KBM-7 (cell line): Measurements from ENCODE around the gene GJB4.
"Not testable (repeated sequence)": the region's sequence is repeated elsewhere in the genome, so short reads cannot be mapped to it uniquely, and the experiment has no call there.

Experiments
- DNase-seq: peaks from one replicate; pipeline ENCODE4 v3.0.0-alpha.2; 2015
- in situ Hi-C: fragments of 300-500 bp; cut with MboI; formaldehyde crosslinking; loops from 2 replicates; pipeline ENCODE4 v1.14.3; 2020; ENCODE audit warnings: low sequenced_read_pairs, low pct_unique_long_range_greater_than_20kb, mixed read lengths

GJB4 gene

DNA sequence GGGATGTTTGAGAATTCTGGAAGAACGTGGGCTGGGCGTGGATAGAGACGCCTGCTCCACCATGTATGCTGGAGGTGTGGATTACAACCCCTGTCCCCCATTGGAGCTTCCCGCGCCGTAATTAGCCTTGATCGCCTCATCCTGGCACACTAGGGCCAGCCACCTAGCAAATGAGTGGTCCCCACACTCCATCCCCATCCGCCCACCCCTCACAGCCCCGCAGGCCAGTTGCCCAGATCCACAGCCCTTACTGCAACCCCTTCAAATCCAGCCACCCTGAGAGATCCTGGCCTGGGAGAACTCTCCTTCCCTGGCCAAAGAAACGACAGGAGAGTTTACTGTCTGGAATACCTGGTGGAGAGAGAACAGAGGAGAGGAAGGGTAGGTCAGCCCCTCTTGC, 32.9 kb downstream of the GJB4 start:
- in situ Hi-C loops = no loop called here
- no peak for DNase-seq

GRCh38 chr1:34792868-34793727, 33.6 kb downstream of the GJB4 start, which contains the start of gene GJA4:
GJA4 (plus strand) TSS chr1:34792999; CDS start chr1:34794214, 1,215 bp downstream.
- in situ Hi-C loops = no loop called here

GRCh38 chr1:34794001-34794789, 34.7 kb downstream of the GJB4 start:
- no peak for DNase-seq
- in situ Hi-C loops = no loop called here

More at GRCh38 chr1:34792868-34793727, 33.6 kb downstream of the GJB4 start, which contains the start of gene GJA4:
- DNase-seq = no peak

GRCh38 chr1:34794790-34795180, 35.2 kb downstream of the GJB4 start:
- in situ Hi-C loops = no loop called here
- no peak for DNase-seq

DNA sequence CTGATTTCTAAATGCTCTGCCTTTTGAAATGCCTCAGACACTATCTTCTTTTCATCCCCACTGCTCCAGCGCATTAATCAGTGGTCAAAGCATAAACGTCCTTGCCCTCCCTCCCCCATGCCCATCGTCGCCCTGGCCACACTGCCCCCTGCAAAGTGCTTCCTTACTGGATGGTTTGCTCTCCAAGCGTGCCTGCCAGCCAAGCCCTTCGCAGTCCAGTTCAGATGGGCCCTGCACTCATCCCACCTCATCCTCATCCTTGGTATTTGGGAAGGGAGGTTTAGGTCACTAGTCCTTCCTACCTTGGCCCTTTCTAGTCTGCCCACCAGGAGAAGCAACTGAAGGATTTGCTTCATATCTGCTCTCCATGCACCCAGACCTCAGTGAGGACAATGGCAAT, 36.4 kb downstream of the GJB4 start:
- in situ Hi-C loops = no loop called here
- no peak for DNase-seq

DNA sequence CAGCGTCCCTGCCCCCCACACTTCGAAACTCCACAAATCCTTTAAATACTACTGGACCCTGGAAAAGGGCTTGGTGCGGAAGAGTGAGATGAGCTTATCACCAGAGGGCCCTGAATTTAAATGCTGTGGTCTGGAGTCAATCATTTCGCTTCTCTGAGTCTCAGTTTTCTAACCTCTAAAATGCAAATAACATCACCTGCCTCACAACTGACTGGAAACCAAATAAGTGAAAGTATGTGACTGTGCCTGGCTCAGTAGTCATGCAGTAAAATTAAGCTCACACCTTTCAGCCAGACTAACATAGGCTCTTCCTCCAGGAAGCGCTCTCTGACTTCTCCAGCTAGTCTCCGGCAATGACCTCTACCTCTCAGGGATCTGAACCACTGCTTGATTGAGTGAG, 37.5 kb downstream of the GJB4 start:
- no peak for DNase-seq
- in situ Hi-C loops = no loop called here

- DNase-seq = no peak
- in situ Hi-C loops = no loop called here
Observed at GRCh38 chr1:34800214-34800613, 40.7 kb downstream of the GJB4 start.

DNA sequence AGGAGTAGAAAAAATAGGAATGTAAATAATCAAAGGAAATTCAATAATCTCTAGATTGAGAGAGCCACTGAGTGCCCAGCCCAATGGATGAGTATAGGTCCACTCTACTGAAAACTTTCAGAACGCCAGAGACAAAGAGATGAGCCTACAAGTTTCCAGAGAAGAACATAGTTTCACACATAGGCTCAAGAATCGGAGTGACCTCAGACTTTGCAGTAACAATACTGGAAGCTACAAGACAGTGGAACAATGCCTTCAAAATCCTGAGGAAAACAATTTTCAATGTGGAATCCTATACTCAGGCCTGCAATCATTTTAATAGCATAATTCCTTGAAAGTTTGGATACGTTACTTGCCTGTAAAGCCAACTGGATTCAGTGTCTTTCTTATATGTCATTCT, 44.2 kb downstream of the GJB4 start:
- DNase-seq = no peak
- in situ Hi-C loops = no loop called here

- no peak for DNase-seq
- in situ Hi-C loops = no loop called here
Observed at GRCh38 chr1:34806396-34806795, 46.9 kb downstream of the GJB4 start.

- in situ Hi-C loops = no loop called here
- DNase-seq = no peak
Observed at GRCh38 chr1:34808051-34808810, 48.7 kb downstream of the GJB4 start.

- in situ Hi-C loops, DNase-seq: not testable (repeated sequence)
Observed at GRCh38 chr1:34810781-34811180, 51.2 kb downstream of the GJB4 start.
